ENCODE data around the gene NAV2.
A peak's percentile ranks its signal among the peaks of the same experiment; 100 is the strongest.

NAV2 gene

GRCh38 chr11:20046416-20046815, 333.8 kb downstream of the NAV2 start:
- TF ChIP-seq, protein P1, sequence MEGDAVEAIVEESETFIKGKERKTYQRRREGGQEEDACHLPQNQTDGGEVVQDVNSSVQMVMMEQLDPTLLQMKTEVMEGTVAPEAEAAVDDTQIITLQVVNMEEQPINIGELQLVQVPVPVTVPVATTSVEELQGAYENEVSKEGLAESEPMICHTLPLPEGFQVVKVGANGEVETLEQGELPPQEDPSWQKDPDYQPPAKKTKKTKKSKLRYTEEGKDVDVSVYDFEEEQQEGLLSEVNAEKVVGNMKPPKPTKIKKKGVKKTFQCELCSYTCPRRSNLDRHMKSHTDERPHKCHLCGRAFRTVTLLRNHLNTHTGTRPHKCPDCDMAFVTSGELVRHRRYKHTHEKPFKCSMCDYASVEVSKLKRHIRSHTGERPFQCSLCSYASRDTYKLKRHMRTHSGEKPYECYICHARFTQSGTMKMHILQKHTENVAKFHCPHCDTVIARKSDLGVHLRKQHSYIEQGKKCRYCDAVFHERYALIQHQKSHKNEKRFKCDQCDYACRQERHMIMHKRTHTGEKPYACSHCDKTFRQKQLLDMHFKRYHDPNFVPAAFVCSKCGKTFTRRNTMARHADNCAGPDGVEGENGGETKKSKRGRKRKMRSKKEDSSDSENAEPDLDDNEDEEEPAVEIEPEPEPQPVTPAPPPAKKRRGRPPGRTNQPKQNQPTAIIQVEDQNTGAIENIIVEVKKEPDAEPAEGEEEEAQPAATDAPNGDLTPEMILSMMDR (IDR thresholded peaks at IDR 0.05): no peak
- Mint-ChIP-seq H3K4me3 (no peak overlapping the region), H3K27ac (no peak overlapping the region), H3K36me3 (ENCODE audit: low read depth) (peaks cover 63% of the 10 kb centered on the region), H3K4me1 (peaks cover 85% of the 10 kb centered on the region), H3K27me3 (ENCODE audit: low read depth, poor library complexity) (no peaks in the 10 kb centered on the region), H3K9me3 (no peaks in the 10 kb centered on the region)
- no peak for DNase-seq

DNA sequence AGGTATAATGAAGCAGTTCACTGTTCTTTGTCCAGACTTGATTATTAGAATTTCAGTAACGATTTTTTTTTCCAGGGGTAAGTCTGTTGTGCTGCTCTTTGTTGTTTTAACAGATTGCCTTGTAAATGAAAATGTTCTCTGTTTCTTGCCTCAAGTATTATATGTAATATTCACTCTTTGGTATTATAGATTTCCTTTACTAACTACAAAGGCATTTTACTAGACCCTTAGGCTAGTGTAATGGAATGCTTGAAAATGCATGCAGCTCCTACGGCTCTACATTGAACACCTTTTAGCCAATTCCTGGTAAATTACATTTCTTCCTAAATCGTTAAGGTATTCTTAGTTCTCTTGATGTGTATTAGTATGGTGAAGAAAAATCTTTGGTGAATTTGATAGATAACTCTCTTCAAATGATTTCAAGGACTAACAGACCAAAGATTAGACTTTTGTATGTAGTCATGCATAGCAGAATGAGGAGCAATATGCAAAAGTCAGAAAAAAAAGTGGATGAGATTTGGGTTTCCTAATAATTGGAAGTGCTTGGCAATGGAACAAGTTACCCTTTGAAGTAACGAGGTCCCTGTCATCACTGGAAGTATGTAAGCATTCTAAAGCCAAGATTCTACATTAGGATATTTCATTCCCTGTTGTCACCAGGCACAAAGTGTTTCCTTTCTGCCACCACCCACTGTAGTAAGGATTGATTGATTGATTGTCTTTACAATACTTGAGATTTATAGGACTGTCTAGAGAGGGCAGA, 334.6 kb downstream of the NAV2 start:
- Mint-ChIP-seq H3K4me3 (no peak overlapping the region), H3K4me1 (peaks cover 85% of the 10 kb centered on the region), H3K36me3 (ENCODE audit: low read depth) (peaks cover 71% of the 10 kb centered on the region), H3K9me3 (no peaks in the 10 kb centered on the region), H3K27me3 (ENCODE audit: low read depth, poor library complexity) (no peaks in the 10 kb centered on the region), H3K27ac (peak overlapping the region; percentile 71)
- DNase-seq: no peak
- TF ChIP-seq, protein P1 (IDR thresholded peaks at IDR 0.05): no peak

GRCh38 chr11:20047769-20048154, 335.1 kb downstream of the NAV2 start:
- H3K4me1 Mint-ChIP-seq: peaks cover 85% of the 10 kb centered on the region
- no peak overlapping the region for H3K4me3 Mint-ChIP-seq
- peaks cover 77% of the 10 kb centered on the region for H3K36me3 Mint-ChIP-seq (ENCODE audit: low read depth)
- no peaks in the 10 kb centered on the region for H3K9me3 Mint-ChIP-seq
- DNase-seq: no peak
- no peaks in the 10 kb centered on the region for H3K27me3 Mint-ChIP-seq (ENCODE audit: low read depth, poor library complexity)
- H3K27ac Mint-ChIP-seq: no peak overlapping the region
- TF ChIP-seq, protein P1 (IDR thresholded peaks at IDR 0.05): no peak

GRCh38 chr11:20048246-20048645, 335.6 kb downstream of the NAV2 start:
- no peaks in the 10 kb centered on the region for H3K9me3 Mint-ChIP-seq
- peaks cover 78% of the 10 kb centered on the region for H3K36me3 Mint-ChIP-seq (ENCODE audit: low read depth)
- TF ChIP-seq, protein P1 (IDR thresholded peaks at IDR 0.05): no peak
- peaks cover 80% of the 10 kb centered on the region for H3K4me1 Mint-ChIP-seq
- no peak overlapping the region for H3K27ac Mint-ChIP-seq
- no peak overlapping the region for H3K4me3 Mint-ChIP-seq
- DNase-seq: no peak
- no peaks in the 10 kb centered on the region for H3K27me3 Mint-ChIP-seq (ENCODE audit: low read depth, poor library complexity)

GRCh38 chr11:20048707-20049106, 336.1 kb downstream of the NAV2 start:
- Mint-ChIP-seq H3K4me3 (no peak overlapping the region), H3K4me1 (peaks cover 75% of the 10 kb centered on the region), H3K36me3 (ENCODE audit: low read depth) (peaks cover 81% of the 10 kb centered on the region)

More at GRCh38 chr11:20048707-20049106, 336.1 kb downstream of the NAV2 start:
- Mint-ChIP-seq H3K27ac (peak overlapping the region; percentile 23), H3K27me3 (ENCODE audit: low read depth, poor library complexity) (no peaks in the 10 kb centered on the region), H3K9me3 (no peaks in the 10 kb centered on the region)
- TF ChIP-seq, protein P1 (IDR thresholded peaks at IDR 0.05): no peak
- no peak for DNase-seq
